Measurements from ENCODE around the gene IGBP1. TPM values are rescaled to one million over a fixed set of nuclear protein-coding genes. Genes with fewer than 3 reads are reported as not detected.

The IGBP1 gene
- total RNA-seq, 4 donors from 2014 or later, result 23.7 to 99.0 (median 56.5) TPM

DNA sequence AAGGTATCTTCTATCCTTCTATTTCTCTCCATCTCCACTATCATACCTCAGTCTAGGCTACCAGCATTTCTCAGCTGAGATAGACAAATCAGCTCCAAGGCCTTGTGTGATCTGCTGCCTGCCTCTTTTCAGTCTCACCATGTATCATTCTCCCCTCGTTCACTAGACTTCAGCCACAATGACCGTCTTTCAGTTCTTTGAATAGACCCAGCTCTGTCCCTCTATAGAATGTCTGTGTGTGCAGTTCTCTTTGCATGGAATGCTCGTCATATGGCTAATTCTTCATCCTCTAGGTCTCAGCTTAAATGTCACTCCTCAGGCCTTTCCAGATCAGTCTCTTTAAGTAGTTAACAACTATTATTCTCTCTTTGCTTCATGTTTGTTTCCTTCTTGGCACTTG is 6.5 kb downstream of the IGBP1 start:
- in situ Hi-C loops (cut with MboI; ENCODE audit: low pct_ligation_motif_present in 1 of 4, low pct_unique_long_range_greater_than_20kb in 1 of 4, low sequenced_read_pairs in 3 of 4) (no loop called here), intact Hi-C loops (cut with DNase I; ENCODE audit: low total_unique reads) (no loop called here)
- no peak for TF ChIP-seq EP300 (IDR thresholded peaks at IDR 0.05; ENCODE audit: low read depth)
- TF ChIP-seq CTCF (IDR thresholded peaks at IDR 0.05), result no peak
- no peak for TF ChIP-seq POLR2A (IDR thresholded peaks at IDR 0.05)
- TF ChIP-seq POLR2AphosphoS5 (IDR thresholded peaks at IDR 0.05), result no peak

GRCh38 chrX:70141373-70141772 is 8.1 kb downstream of the IGBP1 start:
- WGBS, 2 donors (ENCODE audit: low coverage in 1 of 2), result 82% methylated on average over 2 of the region's 2 CpGs; no CpG with 5 or more reads in 1 of the 2 donors
- no peak for DNase-seq

More for the DNA sequence above, 6.5 kb downstream of the IGBP1 start:
- H3K27ac ChIP-seq, result no peak overlapping the region
- no peaks in the 10 kb centered on the region for H3K27me3 ChIP-seq
- H3K36me3 ChIP-seq, result no peaks in the 10 kb centered on the region
- peaks cover 0 to 12% (median 4%) of the 10 kb centered on the region in 4 donors for H3K4me1 ChIP-seq
- 68 to 100% methylated on average over 2 to 3 of the region's 3 CpGs for WGBS, 2 donors (ENCODE audit: low coverage in 1 of 2)
- H3K9me3 ChIP-seq, result no peaks in the 10 kb centered on the region
- DNase-seq, result no peak
- H3K4me3 ChIP-seq, result no peak overlapping the region

GRCh38 chrX:70166601-70167590 is 33.6 kb downstream of the IGBP1 start:
- no peaks in the 10 kb centered on the region for H3K9me3 ChIP-seq
- 77 to 93% methylated on average over 2 to 19 of the region's 19 CpGs for WGBS, 2 donors (ENCODE audit: low coverage in 1 of 2)
- H3K36me3 ChIP-seq, result no peaks in the 10 kb centered on the region
- no peaks in the 10 kb centered on the region for H3K4me1 ChIP-seq
- H3K27ac ChIP-seq, result no peak overlapping the region
- TF ChIP-seq POLR2AphosphoS5 (IDR thresholded peaks at IDR 0.05), result no peak
- no peak for TF ChIP-seq EP300 (IDR thresholded peaks at IDR 0.05; ENCODE audit: low read depth)
- no peak for TF ChIP-seq POLR2A (IDR thresholded peaks at IDR 0.05)
- TF ChIP-seq CTCF (IDR thresholded peaks at IDR 0.05), result no peak
- in situ Hi-C loops (cut with MboI; ENCODE audit: low pct_ligation_motif_present in 1 of 4, low pct_unique_long_range_greater_than_20kb in 1 of 4, low sequenced_read_pairs in 3 of 4) (no loop called here), intact Hi-C loops (cut with DNase I; ENCODE audit: low total_unique reads) (no loop called here)
- H3K4me3 ChIP-seq, result no peak overlapping the region
- H3K27me3 ChIP-seq, result no peaks in the 10 kb centered on the region
- no peak for DNase-seq

More at GRCh38 chrX:70141373-70141772, 8.1 kb downstream of the IGBP1 start:
- Histone ChIP-seq H3K4me3 (no peak overlapping the region), H3K9me3 (no peaks in the 10 kb centered on the region), H3K4me1 (no peaks in the 10 kb centered on the region), H3K27me3 (no peaks in the 10 kb centered on the region), H3K36me3 (no peaks in the 10 kb centered on the region), H3K27ac (no peak overlapping the region)
- TF ChIP-seq EP300 (IDR thresholded peaks at IDR 0.05; ENCODE audit: low read depth), result no peak
- TF ChIP-seq POLR2A (IDR thresholded peaks at IDR 0.05), result no peak
- TF ChIP-seq CTCF (IDR thresholded peaks at IDR 0.05), result no peak
- no peak for TF ChIP-seq POLR2AphosphoS5 (IDR thresholded peaks at IDR 0.05)
- intact Hi-C loops (cut with DNase I; ENCODE audit: low total_unique reads), result no loop called here
- in situ Hi-C loops (cut with MboI; ENCODE audit: low pct_ligation_motif_present in 1 of 4, low pct_unique_long_range_greater_than_20kb in 1 of 4, low sequenced_read_pairs in 3 of 4), result no loop called here

DNA sequence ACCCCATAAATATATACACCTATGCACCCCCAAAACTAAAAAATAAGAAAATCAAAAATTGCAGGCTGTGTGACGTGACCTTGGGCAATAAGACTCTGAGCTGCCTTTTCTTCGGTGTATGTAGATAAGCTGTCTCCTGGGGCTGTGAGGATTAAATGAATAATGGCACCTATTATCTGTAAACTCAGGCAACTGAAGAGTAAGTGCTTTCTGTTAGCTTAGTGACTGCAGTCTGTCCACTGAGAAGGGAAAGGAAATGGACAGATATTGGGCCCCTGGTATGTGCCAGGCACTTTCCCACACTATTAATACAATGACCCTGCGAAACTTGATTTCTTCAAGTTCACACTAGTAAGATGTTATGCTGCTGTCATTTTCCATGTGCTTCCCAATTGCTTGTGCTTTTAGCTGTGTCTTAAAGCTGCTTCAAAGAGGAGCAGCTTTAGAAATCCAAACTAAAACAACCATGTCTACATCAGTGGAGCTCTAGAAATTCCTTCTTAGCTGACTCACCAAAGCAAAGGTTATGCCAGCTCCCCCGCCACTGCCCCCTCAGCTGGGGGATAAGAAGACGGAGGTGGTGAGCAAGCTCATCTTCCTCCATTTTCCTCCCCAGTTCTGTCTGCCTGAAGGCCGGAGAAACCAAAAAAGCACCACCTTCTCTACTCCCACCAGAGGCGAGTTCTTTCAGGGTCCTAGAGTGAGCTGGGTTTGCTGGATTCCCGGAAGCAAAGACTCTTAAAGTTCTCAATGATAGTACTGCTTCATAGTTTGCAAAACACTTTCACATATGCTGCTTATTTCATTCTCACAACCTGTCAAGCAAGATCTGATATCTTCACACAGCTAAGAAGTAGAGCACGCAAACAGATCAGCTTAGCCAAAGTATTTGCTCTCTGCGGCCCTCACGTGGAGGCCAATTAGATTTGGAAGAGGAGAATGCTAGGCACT is 35.3 kb downstream of the IGBP1 start:
- intact Hi-C loops (cut with DNase I; ENCODE audit: low total_unique reads), result no loop called here
- peak overlapping the region in 2 of 4 donors; percentile 3 to 12 for H3K27ac ChIP-seq
- no peaks in the 10 kb centered on the region for H3K4me1 ChIP-seq

More for the DNA sequence above, 35.3 kb downstream of the IGBP1 start:
- no peak for TF ChIP-seq EP300 (IDR thresholded peaks at IDR 0.05; ENCODE audit: low read depth)
- no peak for TF ChIP-seq CTCF (IDR thresholded peaks at IDR 0.05)
- no peak for TF ChIP-seq POLR2AphosphoS5 (IDR thresholded peaks at IDR 0.05)
- no peak for TF ChIP-seq POLR2A (IDR thresholded peaks at IDR 0.05)
- H3K36me3 ChIP-seq, result no peaks in the 10 kb centered on the region
- H3K4me3 ChIP-seq, result no peak overlapping the region
- no peaks in the 10 kb centered on the region for H3K9me3 ChIP-seq
- H3K27me3 ChIP-seq, result no peaks in the 10 kb centered on the region
- WGBS, 2 donors (ENCODE audit: low coverage in 1 of 2), result 56 to 71% methylated on average over 3 to 11 of the region's 11 CpGs
- no peak for DNase-seq
- in situ Hi-C loops (cut with MboI; ENCODE audit: low pct_ligation_motif_present in 1 of 4, low pct_unique_long_range_greater_than_20kb in 1 of 4, low sequenced_read_pairs in 3 of 4), result no loop called here
